ENCODE measurements around the gene OIT3.

Gene OIT3

DNA sequence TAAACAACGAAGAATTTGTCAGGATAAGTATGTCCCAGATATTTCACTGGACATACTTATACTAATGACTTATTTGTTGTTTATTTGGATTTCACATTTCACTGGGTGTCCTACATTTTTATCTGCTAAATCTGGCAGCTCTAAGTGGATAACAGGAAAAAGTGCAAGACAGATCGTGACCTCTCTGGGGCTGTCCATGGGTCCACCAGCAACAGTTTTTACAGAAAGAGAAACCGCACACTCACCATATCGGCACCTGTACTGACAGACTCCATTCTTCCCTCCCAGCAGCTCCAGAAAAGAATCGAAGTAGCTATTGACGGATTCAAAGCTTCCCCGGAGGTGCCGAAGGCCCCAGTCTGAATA is 60.7 kb downstream of the OIT3 start:
- no peak for DNase-seq

GRCh38 chr10:72954596-72955554 is 61.3 kb downstream of the OIT3 start, which contains the start of gene PLA2G12B:
Gene PLA2G12B (minus strand): TSS chr10:72954806. CDS start chr10:72954685, 121 bp downstream.
- DNase-seq = no peak

DNA sequence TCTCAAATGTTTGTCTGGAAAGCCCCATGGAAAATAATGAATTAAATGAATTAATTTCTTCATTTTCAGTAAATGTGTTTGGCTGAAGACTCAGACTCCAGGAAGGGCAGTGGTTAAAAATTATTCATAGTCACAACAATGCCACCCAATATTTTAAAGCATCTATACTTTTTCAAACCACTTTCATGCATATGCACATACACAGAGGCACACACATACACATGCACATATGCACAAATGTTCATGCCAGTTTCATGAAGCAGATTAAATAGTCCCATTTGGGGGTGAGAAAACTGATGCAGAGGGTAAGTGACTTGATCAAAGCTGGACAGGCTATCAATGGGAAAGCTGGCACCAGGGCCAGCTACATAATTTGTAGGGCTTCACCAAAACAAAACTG is 62.5 kb downstream of the OIT3 start:
- DNase-seq = no peak

DNA sequence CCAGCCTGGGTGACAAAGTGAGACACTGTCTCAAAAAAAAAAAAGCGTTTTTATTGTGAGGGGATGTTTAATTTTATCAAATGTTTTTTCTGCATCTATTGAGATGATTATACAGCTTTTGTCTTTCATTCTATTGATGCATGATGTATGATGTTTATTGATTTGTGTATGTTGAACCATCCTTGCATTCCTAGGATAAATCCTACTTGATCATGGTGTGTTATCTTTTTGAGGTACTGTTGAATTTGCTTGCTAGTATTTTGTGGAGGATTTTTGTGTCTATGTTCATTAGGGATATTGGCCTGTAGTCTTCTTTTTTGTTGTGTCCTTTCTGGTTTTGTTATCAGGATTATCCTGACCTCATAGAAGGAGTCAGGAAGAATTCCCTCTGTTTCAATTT is 83.3 kb downstream of the OIT3 start:
- no peak for DNase-seq

GRCh38 chr10:72979709-72980108 is 86.2 kb downstream of the OIT3 start:
- no peak for DNase-seq

GRCh38 chr10:72980348-72980747 is 86.8 kb downstream of the OIT3 start:
- DNase-seq = no peak

GRCh38 chr10:72981028-72981881 is 87.7 kb downstream of the OIT3 start:
- DNase-seq = no peak

GRCh38 chr10:72981882-72982529 is 88.5 kb downstream of the OIT3 start:
- no peak for DNase-seq
